Ectodermal cell (in vitro differentiated cells): ENCODE data around the gene NFAT5.
"Not testable (repeated sequence)": the region's sequence is repeated elsewhere in the genome, so short reads cannot be mapped to it uniquely, and the experiment has no call there.

ENCODE experiments used
- H3K27ac ChIP-seq: 2 replicates; pipeline ENCODE4 v1.7.0; 2013; ENCODE audit warnings: mild to moderate bottlenecking, low read depth, low read length; ENCODE audit not compliant: insufficient read depth, poor library complexity, severe bottlenecking
- H3K27me3 ChIP-seq: 2 replicates; pipeline ENCODE4 v1.7.0; 2013; ENCODE audit warnings: mild to moderate bottlenecking, low read length; ENCODE audit not compliant: insufficient read depth, control insufficient read depth, poor library complexity, severe bottlenecking
- H3K36me3 ChIP-seq: one replicate; pipeline ENCODE4 v1.7.0; 2013; ENCODE audit warnings: low read length; ENCODE audit not compliant: control insufficient read depth, insufficient read depth
- H3K4me1 ChIP-seq: one replicate; pipeline ENCODE4 v1.7.0; 2013; ENCODE audit warnings: low read length; ENCODE audit not compliant: control insufficient read depth, insufficient read depth
- H3K4me3 ChIP-seq: 2 replicates; pipeline ENCODE4 v1.7.0; 2013; ENCODE audit warnings: low read depth, low read length, control low read depth; ENCODE audit not compliant: insufficient read depth
- H3K9me3 ChIP-seq: 2 replicates; pipeline ENCODE4 v1.7.0; 2013; ENCODE audit warnings: mild to moderate bottlenecking, low read length, moderate library complexity; ENCODE audit not compliant: control insufficient read depth
- WGBS, 2 experiments: methylation state at CpG; one replicate each; pipeline ENCODE4 v1.1.7; 2013; ENCODE audit warnings: missing lambda C conversion rate in 2 of 2; 5-methylcytosine and 5-hydroxymethylcytosine counted together

NFAT5 gene

DNA sequence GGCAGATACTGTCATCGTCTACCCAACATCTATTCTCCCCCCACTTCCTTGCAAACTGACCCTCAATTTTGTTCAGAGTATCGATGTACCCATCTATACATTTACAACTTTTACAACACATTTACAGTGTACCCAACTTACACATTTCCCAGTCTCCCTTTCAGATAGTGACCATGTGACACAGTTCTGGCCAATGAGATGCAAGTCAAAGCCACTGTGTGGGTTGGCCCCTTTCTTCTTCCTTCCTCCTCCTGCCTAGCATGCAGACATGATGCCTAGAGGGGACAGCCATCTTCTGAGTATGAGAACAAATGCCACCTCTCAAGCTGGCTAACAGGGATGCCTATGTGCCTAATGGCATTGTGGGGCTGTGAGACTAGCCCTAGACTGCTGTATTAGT lies 11.3 kb upstream of the NFAT5 start:
- Histone ChIP-seq H3K9me3 (no peaks in the 10 kb centered on the region), H3K4me1 (no peaks in the 10 kb centered on the region), H3K36me3 (no peaks in the 10 kb centered on the region), H3K27ac (no peak overlapping the region), H3K4me3 (no peak overlapping the region), H3K27me3 (no peaks in the 10 kb centered on the region)
- WGBS, 2 experiments: 90 to 95% methylated on average over 2 of the region's 2 CpGs

DNA sequence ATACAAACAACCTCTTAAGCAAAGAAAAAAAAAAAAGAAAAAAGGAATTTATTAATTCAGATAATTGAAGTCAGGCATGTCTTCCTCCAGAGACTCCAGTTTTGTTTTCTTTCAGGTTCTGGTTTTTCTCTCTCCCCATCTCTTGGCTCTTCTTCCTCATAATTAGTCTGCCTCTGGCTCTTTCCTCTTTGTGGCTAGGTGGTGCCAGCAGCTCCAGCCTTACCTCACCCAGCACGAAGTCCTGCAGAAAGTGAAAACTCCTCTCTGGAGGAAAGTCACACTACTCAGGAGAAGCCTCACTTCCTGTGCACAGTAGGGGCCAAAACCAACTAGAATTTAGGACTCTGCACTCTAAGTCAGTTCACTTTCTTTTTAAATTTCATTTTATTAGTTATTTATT lies 10.3 kb upstream of the NFAT5 start:
- H3K27me3 ChIP-seq: no peaks in the 10 kb centered on the region
- H3K4me3 ChIP-seq: no peak overlapping the region
- WGBS, 2 experiments: 87 to 97% methylated on average over 1 of the region's 1 CpG
- H3K27ac ChIP-seq: no peak overlapping the region
- H3K4me1 ChIP-seq: no peaks in the 10 kb centered on the region
- no peaks in the 10 kb centered on the region for H3K9me3 ChIP-seq
- no peaks in the 10 kb centered on the region for H3K36me3 ChIP-seq

DNA sequence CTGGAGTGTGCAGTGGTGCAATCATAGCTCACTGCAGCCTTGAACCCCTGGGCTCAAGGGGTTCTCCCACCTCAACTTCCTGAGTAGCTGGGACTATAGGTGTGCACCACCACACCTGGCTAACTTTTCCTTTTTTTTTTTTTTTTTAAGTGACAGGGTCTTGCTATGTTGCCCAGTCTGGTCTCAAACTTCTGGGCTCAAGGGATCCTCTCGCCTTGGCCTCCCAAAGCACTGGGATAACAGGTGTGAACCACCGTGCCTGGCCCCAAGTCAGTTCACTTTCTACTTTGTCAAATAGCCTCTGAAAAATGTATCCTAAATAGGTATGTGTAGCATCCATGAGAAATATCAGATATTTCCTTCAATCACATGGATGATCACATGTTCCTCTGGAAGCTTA lies 9.9 kb upstream of the NFAT5 start:
- 76 to 87% methylated on average over 2 of the region's 2 CpGs for WGBS, 2 experiments
- Histone ChIP-seq H3K4me1 (no peaks in the 10 kb centered on the region), H3K4me3 (no peak overlapping the region), H3K36me3 (no peaks in the 10 kb centered on the region), H3K27me3 (no peaks in the 10 kb centered on the region), H3K27ac (no peak overlapping the region), H3K9me3 (no peaks in the 10 kb centered on the region)

DNA sequence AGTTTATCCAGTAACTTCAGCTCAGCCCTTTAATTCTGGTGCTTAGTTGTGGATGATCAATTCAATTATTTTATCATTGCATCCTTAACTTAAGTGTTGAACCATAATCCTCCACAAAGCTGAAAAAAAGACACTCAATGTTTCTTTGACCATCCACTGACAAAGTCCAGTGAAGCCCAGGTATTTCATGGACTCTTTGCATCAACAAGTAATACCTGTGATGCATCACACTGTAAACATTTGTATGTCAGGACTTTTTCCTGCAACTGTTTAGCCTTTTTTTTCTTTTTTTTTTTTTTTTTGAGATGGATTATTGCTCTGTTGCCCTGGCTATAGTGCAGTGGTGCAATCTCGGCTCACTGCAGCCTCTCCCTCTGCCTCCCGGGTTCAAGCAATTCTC lies 6.6 kb upstream of the NFAT5 start:
- H3K4me1 ChIP-seq: peaks cover 7% of the 10 kb centered on the region
- no peaks in the 10 kb centered on the region for H3K9me3 ChIP-seq
- no peaks in the 10 kb centered on the region for H3K36me3 ChIP-seq
- no peak overlapping the region for H3K27ac ChIP-seq
- H3K4me3 ChIP-seq: no peak overlapping the region
- WGBS, 2 experiments: 90 to 91% methylated on average over 2 of the region's 2 CpGs
- H3K27me3 ChIP-seq: no peaks in the 10 kb centered on the region

DNA sequence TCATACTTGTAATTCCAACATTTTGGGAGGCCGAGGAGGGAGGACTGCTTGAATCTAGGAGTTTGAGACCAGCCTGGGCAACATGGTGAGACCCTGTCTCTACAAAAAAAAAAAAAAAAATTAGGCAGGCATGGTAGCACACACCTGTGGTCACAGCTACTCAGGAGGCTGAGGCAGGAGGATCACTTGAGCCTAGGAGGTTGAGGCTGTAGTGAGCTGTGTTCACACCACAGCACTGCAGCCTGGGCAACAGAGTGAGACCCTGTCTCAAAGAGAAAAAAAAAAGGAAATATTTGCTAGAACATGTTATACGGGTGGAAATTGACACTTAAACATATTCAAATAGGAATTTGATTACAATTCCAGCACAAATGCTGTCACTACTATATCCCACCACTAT lies 4.4 kb upstream of the NFAT5 start:
- not testable (repeated sequence) for H3K27me3 ChIP-seq, H3K9me3 ChIP-seq, H3K36me3 ChIP-seq, H3K27ac ChIP-seq, H3K4me3 ChIP-seq
- peaks cover 16% of the 10 kb centered on the region for H3K4me1 ChIP-seq
- WGBS, 2 experiments: 93 to 95% methylated on average over 1 to 2 of the region's 2 CpGs

DNA sequence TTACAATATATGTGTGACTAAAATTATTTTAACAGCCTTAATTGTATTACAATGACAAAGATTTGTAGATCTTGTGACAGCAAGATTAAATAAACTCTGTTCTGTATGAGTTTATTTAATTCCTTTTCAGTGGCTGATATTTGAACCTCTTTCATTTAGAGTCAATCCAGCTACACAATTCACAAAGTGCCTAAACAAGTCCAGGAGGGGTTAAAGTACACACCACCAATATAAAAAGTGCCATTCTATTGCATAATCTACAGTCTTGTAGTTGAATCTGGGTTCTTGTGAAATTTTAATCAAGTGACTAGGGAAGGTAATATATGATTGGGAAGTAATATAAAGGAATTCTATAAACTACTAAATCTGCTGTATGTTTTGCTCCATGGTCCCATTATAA lies 3.9 kb upstream of the NFAT5 start:
- Histone ChIP-seq H3K4me3 (no peak overlapping the region), H3K36me3 (no peaks in the 10 kb centered on the region), H3K27me3 (no peaks in the 10 kb centered on the region), H3K27ac (no peak overlapping the region), H3K9me3 (no peaks in the 10 kb centered on the region), H3K4me1 (peaks cover 16% of the 10 kb centered on the region)

DNA sequence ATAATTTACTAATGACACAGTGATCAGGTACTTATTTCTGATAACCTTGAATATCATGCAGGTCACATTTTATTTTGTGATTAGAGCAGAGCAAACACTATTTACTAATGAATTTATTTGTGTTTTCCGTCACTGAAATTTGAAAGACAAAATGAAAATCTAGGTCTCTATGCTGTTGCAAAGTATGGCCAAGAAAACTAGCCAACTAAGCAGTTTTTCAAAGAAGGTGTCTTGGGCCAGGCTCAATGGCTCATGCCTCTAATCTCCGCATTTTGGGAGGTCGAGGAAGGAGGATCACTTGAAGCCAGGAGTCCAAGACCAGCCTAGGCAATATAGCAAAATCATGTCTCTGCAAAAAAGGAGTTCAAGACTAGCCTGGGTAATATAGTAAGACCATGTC lies 3.0 kb upstream of the NFAT5 start:
- WGBS, 2 experiments: 95 to 96% methylated on average over 3 of the region's 3 CpGs

DNA sequence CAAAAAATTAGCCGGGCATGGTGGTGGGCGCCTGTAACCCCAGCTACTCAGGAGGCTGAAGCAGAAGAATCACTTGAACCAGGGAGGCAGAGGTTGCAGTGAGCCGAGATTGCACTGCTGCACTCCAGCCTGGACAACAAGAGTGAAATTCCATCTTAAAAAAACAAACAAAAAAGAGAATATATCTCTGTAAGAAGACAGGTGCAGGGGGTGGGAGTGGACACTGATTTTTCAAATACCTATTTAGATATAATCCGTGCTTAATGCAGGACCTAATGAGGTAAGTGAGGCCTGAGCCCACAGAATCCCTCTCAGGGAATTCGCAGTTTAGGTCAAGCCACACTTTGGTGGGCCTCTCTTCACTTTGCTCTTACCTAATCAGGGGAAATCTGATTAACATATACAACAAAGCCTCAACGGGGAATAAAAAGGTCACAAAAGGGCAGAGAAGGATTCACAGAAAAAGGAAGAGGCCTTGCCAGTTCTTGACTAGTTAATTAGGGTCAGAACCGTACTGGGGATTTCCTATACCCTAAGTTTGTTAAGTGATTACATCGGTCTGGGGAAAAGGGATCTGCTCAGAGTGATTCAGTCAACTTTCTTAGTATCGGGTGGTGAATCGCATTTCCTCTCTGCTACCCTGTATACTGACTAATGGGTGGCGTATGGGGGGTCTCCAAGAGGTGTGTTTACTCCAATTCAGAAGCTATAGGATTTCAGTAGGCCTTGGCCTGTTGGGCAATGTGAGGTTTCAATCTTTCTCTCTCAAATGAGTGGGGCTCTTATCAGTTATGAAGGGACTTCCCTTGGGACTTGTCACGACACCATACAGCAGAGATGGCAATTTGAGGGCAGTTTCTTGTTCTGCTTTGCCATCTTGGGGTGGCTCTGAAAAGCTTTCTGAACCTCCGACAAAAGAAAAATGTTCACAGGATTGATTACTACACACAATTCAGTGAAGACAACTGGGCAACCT lies 1.9 kb upstream of the NFAT5 start:
- 34 to 36% methylated on average over 13 of the region's 13 CpGs for WGBS, 2 experiments
- no peaks in the 10 kb centered on the region for H3K27me3 ChIP-seq
- H3K27ac ChIP-seq: peak overlapping the region; percentile 45
- no peaks in the 10 kb centered on the region for H3K9me3 ChIP-seq
- no peaks in the 10 kb centered on the region for H3K36me3 ChIP-seq
- H3K4me1 ChIP-seq: peaks cover 20% of the 10 kb centered on the region
- no peak overlapping the region for H3K4me3 ChIP-seq

More for the DNA sequence above, 3.0 kb upstream of the NFAT5 start:
- Histone ChIP-seq H3K36me3 (no peaks in the 10 kb centered on the region), H3K9me3 (no peaks in the 10 kb centered on the region), H3K4me1 (peaks cover 19% of the 10 kb centered on the region), H3K27me3 (no peaks in the 10 kb centered on the region), H3K4me3 (no peak overlapping the region), H3K27ac (no peak overlapping the region)

DNA sequence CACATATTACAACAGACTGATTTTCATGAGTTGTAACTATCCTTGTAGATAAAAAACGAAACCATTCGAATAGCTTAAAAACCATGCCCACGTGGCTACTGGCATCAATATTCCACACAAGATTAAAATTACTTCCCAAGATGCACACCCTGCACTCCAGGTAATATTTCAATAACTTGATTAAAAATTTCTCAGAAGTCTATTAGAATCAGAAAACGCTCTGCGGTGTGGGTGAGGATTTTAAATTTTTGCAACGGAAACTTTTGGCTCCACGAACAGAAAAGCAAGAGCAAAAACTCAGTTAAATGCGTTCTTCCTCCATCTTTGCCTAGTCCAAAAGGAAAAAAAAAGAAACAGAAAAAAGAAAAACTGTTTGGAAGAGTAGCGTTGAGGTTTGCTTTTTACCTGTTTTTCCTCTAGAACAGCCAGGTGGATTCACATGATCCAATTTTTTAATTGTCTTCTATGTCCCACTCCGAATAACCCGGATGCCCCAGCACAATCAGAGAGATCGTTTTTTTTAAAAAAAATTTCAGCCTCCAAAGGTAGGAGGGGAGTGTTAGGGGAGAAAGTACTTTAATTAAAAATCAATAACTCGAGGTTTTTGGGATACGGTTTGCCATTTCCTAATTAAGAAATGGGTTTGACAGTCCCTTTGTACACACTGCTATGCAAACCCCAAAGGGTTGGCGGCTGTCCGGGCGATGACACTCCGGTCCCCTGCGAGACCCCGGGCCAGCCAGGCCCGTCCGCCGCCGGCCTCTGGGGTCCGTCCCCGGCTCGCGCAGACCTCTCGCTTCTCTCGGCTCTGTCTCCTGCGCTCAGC lies 708 bp upstream of the NFAT5 start:
- Histone ChIP-seq H3K4me3 (peak overlapping the region; percentile 85), H3K4me1 (peaks cover 20% of the 10 kb centered on the region), H3K36me3 (no peaks in the 10 kb centered on the region), H3K9me3 (no peaks in the 10 kb centered on the region), H3K27me3 (no peaks in the 10 kb centered on the region), H3K27ac (peak overlapping the region; percentile 79)
- WGBS, 2 experiments: 11 to 14% methylated on average over 26 to 30 of the region's 31 CpGs

DNA sequence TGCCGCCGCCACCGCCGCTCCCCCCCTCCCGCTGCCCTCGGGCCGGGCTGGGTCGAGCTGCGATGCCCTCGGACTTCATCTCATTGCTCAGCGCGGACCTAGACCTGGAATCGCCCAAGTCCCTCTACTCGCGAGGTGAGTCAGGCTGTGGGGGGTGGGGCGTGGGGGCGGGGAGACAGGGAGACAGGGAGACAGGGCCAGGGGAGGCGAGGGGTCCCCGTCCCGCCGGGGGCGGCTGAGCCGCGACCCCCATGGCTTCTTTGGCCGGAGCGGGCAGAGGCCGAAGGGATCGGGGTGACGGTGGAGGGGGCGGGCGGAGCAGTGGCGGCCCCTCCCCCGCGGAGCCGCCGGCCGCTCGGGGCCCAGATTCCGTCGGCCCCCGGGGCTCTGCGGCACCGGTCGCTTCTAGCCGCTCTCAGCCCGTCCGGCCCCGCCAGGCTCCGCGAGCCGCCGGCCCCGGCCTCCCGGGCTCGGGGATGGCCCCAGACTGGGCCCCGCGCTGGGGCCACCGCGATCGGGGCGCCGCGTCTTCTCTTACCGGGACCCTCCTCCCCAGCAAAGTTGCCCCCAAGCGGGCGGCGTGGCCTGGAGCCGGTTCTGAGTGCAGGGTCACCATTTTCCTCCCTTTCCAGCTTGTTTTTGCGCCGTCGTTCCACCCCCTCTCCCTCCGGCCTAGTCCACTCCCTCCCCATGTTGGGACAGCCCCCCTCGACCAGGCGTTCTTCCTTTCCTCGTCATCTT lies 644 bp downstream of the NFAT5 start:
- 0% methylated on average over 75 of the region's 75 CpGs for WGBS, 2 experiments

More for the DNA sequence above, 644 bp downstream of the NFAT5 start:
- H3K27ac ChIP-seq: peak overlapping the region; percentile 86
- no peaks in the 10 kb centered on the region for H3K36me3 ChIP-seq
- H3K9me3 ChIP-seq: no peaks in the 10 kb centered on the region
- H3K4me1 ChIP-seq: peaks cover 20% of the 10 kb centered on the region
- peak overlapping the region; percentile 85 for H3K4me3 ChIP-seq
- no peaks in the 10 kb centered on the region for H3K27me3 ChIP-seq
